22Rv1 (cell line): ENCODE measurements around the gene CREB1.

ENCODE experiments used
- H3K27ac ChIP-seq: fragments of 450-650 bp; 2 replicates; pipeline ENCODE4 v1.5.1; 2017
- ZFX ChIP-seq: fragments of 450-650 bp; IDR thresholded peaks from 2 replicates; pipeline ENCODE4 v1.6.1; 2017; ENCODE audit warnings: antibody characterized with exemption, borderline replicate concordance
- TF ChIP-seq, protein P1 (sequence below): fragments of 450-650 bp; IDR thresholded peaks from 2 replicates; pipeline ENCODE4 v1.5.1; 2017; ENCODE audit warnings: mild to moderate bottlenecking

Gene CREB1

DNA sequence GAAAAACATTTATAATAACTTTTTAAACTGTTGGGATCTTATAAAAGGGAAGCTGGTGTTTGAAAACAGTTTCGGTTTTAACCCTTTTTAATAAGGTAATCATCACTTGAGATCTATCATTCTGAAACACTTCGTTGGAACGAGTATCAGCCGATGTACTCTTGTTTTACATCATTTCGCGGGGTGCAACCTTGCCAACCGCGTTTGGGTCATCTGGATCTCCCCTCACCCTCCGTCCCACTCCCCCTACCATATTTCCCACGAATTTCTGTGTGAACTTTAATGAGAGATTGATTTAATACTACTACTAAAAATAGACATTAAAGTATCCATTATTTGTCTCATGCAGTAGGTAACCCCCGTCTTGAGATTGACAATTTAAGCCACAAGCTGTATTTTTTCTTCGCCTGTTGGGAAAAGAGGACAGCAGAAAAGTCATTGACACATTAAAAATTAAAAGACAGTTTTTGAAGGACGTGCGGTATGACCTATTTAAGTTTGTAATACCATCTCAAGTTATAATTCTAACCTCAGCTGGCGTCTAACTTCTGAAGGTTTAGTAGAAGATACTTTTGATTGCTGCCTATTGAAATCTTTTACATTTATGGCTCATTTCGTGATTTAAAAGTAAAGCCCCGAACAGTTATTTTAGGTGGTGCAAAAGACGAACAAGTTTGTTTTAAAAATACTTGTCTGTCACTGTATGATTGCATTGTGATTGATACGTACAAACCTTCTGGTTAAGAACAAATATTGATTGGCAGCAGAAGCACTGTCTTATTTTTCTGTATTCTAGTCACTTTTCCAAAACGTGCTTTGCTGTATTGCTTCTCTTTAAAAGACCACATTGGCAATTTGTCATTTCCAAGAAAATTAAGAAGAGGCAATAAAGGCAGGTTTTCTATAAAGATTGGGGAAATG, 1.5 kb downstream of the CREB1 start:
- TF ChIP-seq, protein P1, sequence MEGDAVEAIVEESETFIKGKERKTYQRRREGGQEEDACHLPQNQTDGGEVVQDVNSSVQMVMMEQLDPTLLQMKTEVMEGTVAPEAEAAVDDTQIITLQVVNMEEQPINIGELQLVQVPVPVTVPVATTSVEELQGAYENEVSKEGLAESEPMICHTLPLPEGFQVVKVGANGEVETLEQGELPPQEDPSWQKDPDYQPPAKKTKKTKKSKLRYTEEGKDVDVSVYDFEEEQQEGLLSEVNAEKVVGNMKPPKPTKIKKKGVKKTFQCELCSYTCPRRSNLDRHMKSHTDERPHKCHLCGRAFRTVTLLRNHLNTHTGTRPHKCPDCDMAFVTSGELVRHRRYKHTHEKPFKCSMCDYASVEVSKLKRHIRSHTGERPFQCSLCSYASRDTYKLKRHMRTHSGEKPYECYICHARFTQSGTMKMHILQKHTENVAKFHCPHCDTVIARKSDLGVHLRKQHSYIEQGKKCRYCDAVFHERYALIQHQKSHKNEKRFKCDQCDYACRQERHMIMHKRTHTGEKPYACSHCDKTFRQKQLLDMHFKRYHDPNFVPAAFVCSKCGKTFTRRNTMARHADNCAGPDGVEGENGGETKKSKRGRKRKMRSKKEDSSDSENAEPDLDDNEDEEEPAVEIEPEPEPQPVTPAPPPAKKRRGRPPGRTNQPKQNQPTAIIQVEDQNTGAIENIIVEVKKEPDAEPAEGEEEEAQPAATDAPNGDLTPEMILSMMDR = no peak
- no peak for TF ChIP-seq ZFX
- peak overlapping the region; percentile 97 for H3K27ac ChIP-seq

DNA sequence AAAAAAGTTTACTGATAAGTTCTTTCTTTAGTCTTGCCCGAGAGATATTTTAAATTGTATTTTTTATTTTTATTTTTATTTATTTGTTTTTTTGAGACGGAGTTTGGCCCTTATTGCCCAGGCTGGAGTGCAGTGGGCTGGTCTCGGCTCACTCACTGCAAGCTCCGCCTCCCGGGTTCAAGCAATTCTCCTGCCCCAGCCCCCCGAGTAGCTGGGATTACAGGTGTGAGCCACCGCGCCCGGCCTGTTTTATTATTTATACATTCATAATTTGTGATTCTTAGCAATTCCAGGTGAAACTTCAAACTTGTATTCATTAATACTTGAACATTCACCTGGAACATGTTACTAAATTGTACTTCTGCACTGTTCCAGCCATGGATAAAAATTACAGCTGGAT, 2.9 kb downstream of the CREB1 start:
- no peak for TF ChIP-seq ZFX
- TF ChIP-seq, protein P1 = no peak

DNA sequence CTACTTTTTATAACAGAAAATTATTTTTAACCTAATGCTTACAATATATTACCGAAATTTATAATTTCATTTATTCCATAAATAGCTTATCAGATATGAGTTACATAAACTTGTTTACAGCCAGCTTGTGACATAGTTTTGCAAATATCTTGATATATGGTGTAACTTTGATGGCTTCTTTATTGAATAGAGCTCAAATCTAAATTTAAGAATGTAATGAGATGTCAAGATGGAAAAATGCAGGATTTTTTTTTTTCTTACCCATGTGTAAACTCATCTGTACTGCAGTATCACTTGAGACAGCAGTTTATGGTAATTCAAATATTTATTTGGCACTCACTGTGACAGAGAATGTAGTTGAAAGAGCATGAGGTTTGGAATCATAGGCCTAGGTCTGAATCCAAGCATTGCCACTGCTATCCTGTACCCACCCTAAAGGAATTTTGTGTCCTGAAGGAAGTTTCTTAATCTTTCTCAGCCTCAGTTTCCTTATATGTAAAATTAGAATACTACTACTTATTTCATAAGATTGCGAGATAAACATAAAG, 3.8 kb downstream of the CREB1 start:
- TF ChIP-seq, protein P1 = no peak
- peak overlapping the region; percentile 38 for H3K27ac ChIP-seq

More for the DNA sequence above, 2.9 kb downstream of the CREB1 start:
- 0 out of 2 replicates have a peak overlapping the region, but pooled peaks have one; percentile 38 for H3K27ac ChIP-seq

DNA sequence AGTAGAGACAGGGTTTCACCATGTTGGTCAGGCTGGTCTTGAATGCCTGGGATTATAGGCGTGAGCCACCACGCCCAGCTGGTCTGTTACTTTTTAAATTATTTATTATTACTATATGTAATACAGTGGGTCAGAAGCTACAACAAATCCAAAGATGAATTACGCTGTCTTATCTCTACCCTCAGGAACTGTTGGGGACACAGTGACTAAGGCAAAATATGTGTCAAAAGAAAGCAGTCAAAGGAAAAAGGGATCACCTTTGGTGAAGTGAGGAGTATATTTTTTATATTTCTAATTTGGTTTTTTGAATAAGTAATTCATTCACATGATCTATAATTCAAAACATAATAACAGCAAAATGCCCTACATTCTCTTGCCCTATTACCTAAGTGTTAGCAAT, 4.7 kb downstream of the CREB1 start:
- H3K27ac ChIP-seq = peak overlapping the region; percentile 38
- TF ChIP-seq, protein P1 = no peak
- no peak for TF ChIP-seq ZFX

DNA sequence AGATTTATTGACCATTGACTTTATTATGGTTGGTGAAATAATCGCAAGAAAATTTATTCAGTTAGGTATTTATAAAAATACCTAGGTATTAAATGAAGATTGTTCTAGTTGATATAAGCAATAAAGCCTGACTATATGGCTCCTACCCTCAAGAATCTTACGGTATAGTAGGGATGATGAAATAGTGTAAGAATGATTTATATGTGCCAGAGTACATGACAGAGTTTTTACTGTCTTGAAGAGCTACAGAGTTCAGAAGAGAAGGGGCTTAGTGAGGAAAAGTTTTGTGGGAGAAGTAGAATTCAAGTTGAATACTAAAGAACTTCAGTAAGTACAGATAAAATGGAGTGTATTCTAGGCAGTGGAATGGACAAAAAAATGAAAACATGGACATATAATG, 9.7 kb downstream of the CREB1 start:
- H3K27ac ChIP-seq = no peak overlapping the region
- TF ChIP-seq ZFX = no peak
- TF ChIP-seq, protein P1 = no peak

DNA sequence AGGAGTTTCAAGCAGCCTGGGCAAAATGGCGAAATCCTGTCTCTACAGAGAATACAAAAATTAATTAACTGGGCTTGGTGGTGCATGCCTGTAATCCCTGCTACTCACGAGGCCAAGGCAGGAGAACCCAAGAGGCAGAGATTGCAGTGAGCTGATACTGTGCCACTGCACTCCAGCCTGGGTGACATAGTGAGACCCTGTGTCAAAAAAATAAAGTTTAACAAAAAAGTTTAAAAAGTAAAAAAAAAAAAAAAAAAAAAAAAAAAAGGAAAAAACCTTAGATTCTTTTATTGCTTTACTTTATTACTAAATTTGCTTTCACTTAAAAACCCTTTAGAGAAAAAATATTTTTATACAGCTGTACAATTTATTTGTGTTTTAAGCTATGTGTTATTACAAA, 10.7 kb downstream of the CREB1 start:
- H3K27ac ChIP-seq = no peak overlapping the region
- TF ChIP-seq, protein P1 = no peak
- no peak for TF ChIP-seq ZFX

DNA sequence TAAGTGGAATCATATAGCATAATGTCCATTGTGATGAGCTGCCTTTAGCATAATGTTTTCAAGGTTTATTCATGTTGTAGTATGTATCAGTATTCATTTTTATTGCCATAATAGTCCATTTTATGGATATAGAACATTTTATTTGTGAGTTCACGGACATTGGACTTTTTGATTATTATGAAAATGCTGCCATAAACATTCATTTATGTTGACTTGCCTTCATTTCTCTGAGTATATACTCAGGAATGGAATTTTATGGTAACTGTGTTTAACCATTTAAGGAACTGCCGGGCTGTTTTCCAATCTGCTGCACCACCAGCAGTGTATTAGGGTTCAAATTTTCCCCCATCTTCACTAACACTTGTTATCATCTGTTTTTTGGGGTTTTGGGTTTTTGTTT, 12.2 kb downstream of the CREB1 start:
- no peak overlapping the region for H3K27ac ChIP-seq
- TF ChIP-seq ZFX = no peak
- TF ChIP-seq, protein P1 = no peak
